IMR-90 (cell line): Measurements from ENCODE around the gene ORC5. TPM values are rescaled to one million over a fixed set of nuclear protein-coding genes. Genes with fewer than 3 reads are reported as not detected.
A peak's percentile ranks its signal among the peaks of the same experiment; 100 is the strongest.
"Not testable (repeated sequence)": the region's sequence is repeated elsewhere in the genome, so short reads cannot be mapped to it uniquely, and the experiment has no call there.

Source experiments
- ATAC-seq: fragments of 200-7000 bp; cut with Tn5 transposase; 2 replicates; pipeline ENCODE4 v1.9.1; 2020; ENCODE audit warnings: low read depth, mild to moderate bottlenecking, moderate library complexity
- BruUV-seq: library from RNA; stranded (reverse); fragments of 400-500 nt; replicated peaks from 2 replicates; lab custom pipeline; 2021; lab: Mats Ljungman, UMichigan
- CTCF ChIA-PET: fragments of 300-600 bp; formaldehyde crosslinking; extraction: SDS; loops from one replicate; lab custom pipeline; 2021; ENCODE audit warnings: antibody characterized with exemption; lab: Yijun Ruan, JAX
- POLR2A ChIA-PET: fragments of 300-600 bp; sonication (Branson Sonifier 250); formaldehyde crosslinking; loops from one replicate; lab custom pipeline; 2022; ENCODE audit warnings: antibody characterized with exemption; ENCODE audit not compliant: unreplicated experiment; lab: Charles Lee
- DNase-seq: peaks from one replicate; pipeline ENCODE4 v3.0.0; 2013
- H2AFZ ChIP-seq: replicated peaks from 2 replicates; pipeline ENCODE3; 2013; ENCODE audit warnings: low read length, mild to moderate bottlenecking; ENCODE audit not compliant: poor library complexity
- H2AK5ac ChIP-seq: 2 replicates; pipeline ENCODE4 v1.6.1; 2013; ENCODE audit warnings: low read depth, low read length, inconsistent platforms
- H2AK9ac ChIP-seq: replicated peaks from 2 replicates; pipeline ENCODE3; 2013; ENCODE audit warnings: mild to moderate bottlenecking, low read depth, low read length, moderate library complexity; ENCODE audit not compliant: poor library complexity
- H2BK120ac ChIP-seq: 2 replicates; pipeline ENCODE4 v1.6.1; 2013; ENCODE audit warnings: low read depth, low read length, inconsistent platforms
- H2BK15ac ChIP-seq: 3 replicates; pipeline ENCODE4 v1.6.1; 2013; ENCODE audit warnings: low read depth, low read length, inconsistent platforms
- H2BK20ac ChIP-seq: 2 replicates; pipeline ENCODE4 v1.6.1; 2013; ENCODE audit warnings: low read depth, mild to moderate bottlenecking, inconsistent platforms, low read length, moderate library complexity
- H2BK5ac ChIP-seq: 2 replicates; pipeline ENCODE4 v1.6.1; 2013; ENCODE audit warnings: mild to moderate bottlenecking, low read depth, low read length, inconsistent platforms; ENCODE audit not compliant: poor library complexity, severe bottlenecking
- H3K14ac ChIP-seq: replicated peaks from 2 replicates; pipeline ENCODE4 v1.6.1; 2013; ENCODE audit warnings: low read depth, low read length, inconsistent platforms
- H3K18ac ChIP-seq: 2 replicates; pipeline ENCODE4 v1.6.1; 2013; ENCODE audit warnings: low read depth, low read length, control low read depth
- H3K23ac ChIP-seq: 2 replicates; pipeline ENCODE4 v1.6.1; 2013; ENCODE audit warnings: low read depth, low read length, inconsistent platforms
- H3K27ac ChIP-seq: 2 replicates; pipeline ENCODE4 v1.5.1; 2013; ENCODE audit warnings: mild to moderate bottlenecking, control low read depth, low read length; ENCODE audit not compliant: insufficient read depth
- H3K27me3 ChIP-seq: 2 replicates; pipeline ENCODE4 v1.6.1; 2013; ENCODE audit warnings: low read length; ENCODE audit not compliant: control insufficient read depth, insufficient read depth
- H3K36me3 ChIP-seq: 2 replicates; pipeline ENCODE4 v1.6.1; 2013; ENCODE audit warnings: low read length, mixed read lengths; ENCODE audit not compliant: control insufficient read depth, insufficient read depth
- H3K4ac ChIP-seq: 2 replicates; pipeline ENCODE4 v1.6.1; 2013; ENCODE audit warnings: low read depth, low read length, inconsistent platforms
- H3K4me1 ChIP-seq: 2 replicates; pipeline ENCODE4 v1.6.1; 2013; ENCODE audit warnings: low read length, mixed read lengths; ENCODE audit not compliant: control insufficient read depth, insufficient read depth
- H3K4me2 ChIP-seq: 2 replicates; pipeline ENCODE4 v1.6.1; 2013; ENCODE audit warnings: low read depth, mild to moderate bottlenecking, control low read depth, low read length, moderate library complexity
- H3K4me3 ChIP-seq: 2 replicates; pipeline ENCODE4 v1.5.1; 2013; ENCODE audit warnings: low read depth, mild to moderate bottlenecking, control low read depth, low read length, moderate library complexity; ENCODE audit not compliant: insufficient read depth
- H3K56ac ChIP-seq: 2 replicates; pipeline ENCODE4 v1.6.1; 2013; ENCODE audit warnings: low read length, inconsistent platforms; ENCODE audit not compliant: insufficient read depth; ENCODE audit errors: extremely low read depth
- H3K79me1 ChIP-seq, 2 experiments: 2 replicates each; pipeline ENCODE4 v1.6.1; 2013; ENCODE audit warnings: low read length in 2 of 2, inconsistent platforms in 1 of 2, low read depth in 1 of 2
- H3K9ac ChIP-seq: 2 replicates; pipeline ENCODE4 v1.6.1; 2013; ENCODE audit warnings: low read depth, low read length, control low read depth
- H3K9me1 ChIP-seq: 2 replicates; pipeline ENCODE4 v1.6.1; 2013; ENCODE audit warnings: low read length, inconsistent platforms; ENCODE audit not compliant: insufficient read depth
- H3K9me3 ChIP-seq: 2 replicates; pipeline ENCODE4 v1.6.1; 2013; ENCODE audit warnings: low read length; ENCODE audit not compliant: control insufficient read depth, insufficient read depth
- H4K20me1 ChIP-seq: 2 replicates; pipeline ENCODE4 v1.6.1; 2013; ENCODE audit warnings: low read length, inconsistent platforms; ENCODE audit not compliant: insufficient read depth
- H4K5ac ChIP-seq: 2 replicates; pipeline ENCODE4 v1.6.1; 2013; ENCODE audit warnings: mild to moderate bottlenecking, low read depth, low read length, control low read depth
- H4K8ac ChIP-seq, 2 experiments: 2 replicates each; pipeline ENCODE4 v1.6.1; 2013; ENCODE audit warnings: low read depth in 2 of 2, low read length in 2 of 2, control low read depth in 1 of 2, inconsistent platforms in 1 of 2
- H4K91ac ChIP-seq: 2 replicates; pipeline ENCODE4 v1.6.1; 2013; ENCODE audit warnings: low read depth, low read length, inconsistent platforms; ENCODE audit not compliant: insufficient read depth
- POLR2A ChIP-seq: IDR thresholded peaks from 2 replicates; pipeline ENCODE4 v1.6.1; 2012; ENCODE audit warnings: mild to moderate bottlenecking, low read depth, low read length
- RAD21 ChIP-seq: IDR thresholded peaks from 2 replicates; pipeline ENCODE4 v1.6.1; 2012; ENCODE audit warnings: low read length, improper control_type of control experiment
- WGBS, 2 experiments: methylation state at CpG; one replicate each; pipeline versions ENCODE4 v1.1.5 to v1.1.7; 2013; ENCODE audit warnings: missing lambda C conversion rate in 2 of 2; ENCODE audit not compliant: insufficient read length in 1 of 2; ENCODE audit errors: extremely low coverage in 2 of 2; 5-methylcytosine and 5-hydroxymethylcytosine counted together
- dilution Hi-C: fragments of 300-500 bp; cut with HindIII; formaldehyde crosslinking; loops from one replicate; pipeline ENCODE4 v1.14.3; 2018; ENCODE audit warnings: low sequenced_read_pairs; ENCODE audit not compliant: unreplicated experiment
- in situ Hi-C: fragments of 300-500 bp; cut with MboI; formaldehyde crosslinking; loops from 3 replicates; pipeline ENCODE4 v1.14.3; 2019; ENCODE audit warnings: low sequenced_read_pairs, inconsistent platforms, mixed read lengths
- intact Hi-C: fragments of 100-400 bp; cut with micrococcal nuclease; formaldehyde crosslinking; loops from 2 replicates; pipeline ENCODE4 v1.10.0; 2022
- polyA plus RNA-seq, 3 experiments: library from polyadenylated mRNA; depleted of rRNA; stranded (reverse); fragments of >200 nt; gene quantifications; 2 replicates each; pipeline ENCODE4 v1.2.3, GENCODE V29; 2012; ENCODE audit warnings: low replicate concordance in 1 of 3
- total RNA-seq: library from RNA; depleted of rRNA; stranded (reverse); fragments of >200 nt; gene quantifications from 2 replicates; pipeline ENCODE4 v1.2.3, GENCODE V29; 2012

ORC5 gene
- total and polyA plus RNA-seq, 2 of the 4 experiments (the other 2 are of a cell fraction), result 7.9 to 18.8 TPM

- intact Hi-C loops (no loop called here), in situ Hi-C loops (no loop called here), dilution Hi-C loops (no loop called here)
- Histone ChIP-seq H4K5ac (no peak overlapping the region), H3K4ac (no peak overlapping the region), H3K4me1 (peaks cover 1% of the 10 kb centered on the region; the same call in 1 of the 2 replicates), H3K79me1 (no peaks in the 10 kb centered on the region; a peak in 1 of 4 replicates), H4K8ac (no peak overlapping the region), H3K14ac (no peak overlapping the region), H3K4me3 (no peak overlapping the region), H2AK5ac (no peak overlapping the region), H2BK5ac (no peak overlapping the region), H3K4me2 (no peak overlapping the region), H3K36me3 (peaks cover 10% of the 10 kb centered on the region), H3K23ac (no peak overlapping the region), H3K27ac (no peak overlapping the region), H3K9me1 (no peaks in the 10 kb centered on the region; the same call in 1 of the 2 replicates), H4K20me1 (no peaks in the 10 kb centered on the region), H2AFZ (no peak overlapping the region), H3K27me3 (no peaks in the 10 kb centered on the region), H2BK15ac (no peak overlapping the region), H2BK20ac (no peak overlapping the region), H4K91ac (no peak overlapping the region), H2AK9ac (no peak overlapping the region), H3K56ac (no peak overlapping the region), H2BK120ac (no peak overlapping the region), H3K18ac (no peak overlapping the region), H3K9me3 (no peaks in the 10 kb centered on the region), H3K9ac (no peak overlapping the region)
- CTCF ChIA-PET, result no interaction called here
- WGBS, 2 experiments, result no CpG with 5 or more reads among the region's 2 CpGs
- DNase-seq (peak; percentile 9), ATAC-seq (no peak)
- no peak for TF ChIP-seq POLR2A
- no peak for TF ChIP-seq RAD21
- POLR2A ChIA-PET, result no interaction called here
- BruUV-seq, result no TSS peak
Observed at GRCh38 chr7:104179178-104179577, 28.6 kb downstream of the ORC5 start.

GRCh38 chr7:104177565-104178083 lies 30.2 kb downstream of the ORC5 start:
- H3K36me3 ChIP-seq, H3K23ac ChIP-seq, H4K91ac ChIP-seq, CTCF ChIA-PET, BruUV-seq, H3K9ac ChIP-seq, H3K4me3 ChIP-seq, H2AK5ac ChIP-seq, H2AFZ ChIP-seq, H2AK9ac ChIP-seq, H3K27me3 ChIP-seq, H3K56ac ChIP-seq, H3K9me1 ChIP-seq, H3K14ac ChIP-seq, H3K4me1 ChIP-seq, POLR2A ChIA-PET, H2BK5ac ChIP-seq, H2BK20ac ChIP-seq, H2BK15ac ChIP-seq, H3K4me2 ChIP-seq, H3K27ac ChIP-seq, H2BK120ac ChIP-seq, H3K18ac ChIP-seq, DNase-seq, H3K4ac ChIP-seq, dilution Hi-C loops, H4K20me1 ChIP-seq, H3K79me1 ChIP-seq, ATAC-seq, H4K5ac ChIP-seq, in situ Hi-C loops, H4K8ac ChIP-seq, H3K9me3 ChIP-seq, intact Hi-C loops: not testable (repeated sequence)
- WGBS, 2 experiments, result 100% methylated on average over 3 of the region's 6 CpGs; no CpG with 5 or more reads in 1 of the 2 experiments
